GM12891 (cell line): ENCODE data around the gene OR1D5.

Experiments used
- DNase-seq: peaks from one replicate; pipeline ENCODE4 v3.0.0; 2011; ENCODE audit warnings: low spot score; ENCODE audit not compliant: insufficient read length
- FAIRE-seq: peaks from 2 replicates; lab custom pipeline; 2011; peaks lifted over from hg19 to GRCh38; lab: Jason Lieb, UNC
- PAX5 ChIP-seq: IDR thresholded peaks from 2 replicates; pipeline ENCODE4 v1.6.1; 2011; ENCODE audit warnings: low read length, moderate library complexity, mild to moderate bottlenecking; ENCODE audit not compliant: insufficient read depth, severe bottlenecking
- POLR2A ChIP-seq: IDR thresholded peaks from 2 replicates; pipeline ENCODE4 v1.6.1; 2011; ENCODE audit warnings: low read depth, low read length, control low read depth
- POLR2AphosphoS5 ChIP-seq: IDR thresholded peaks from 2 replicates; pipeline ENCODE4 v1.6.1; 2011; ENCODE audit warnings: low read depth, low read length, control low read depth
- POU2F2 ChIP-seq: IDR thresholded peaks from 2 replicates; pipeline ENCODE4 v1.6.1; 2011; ENCODE audit warnings: low read depth, mild to moderate bottlenecking, control low read depth, low read length, moderate library complexity
- SPI1 ChIP-seq: IDR thresholded peaks from 2 replicates; pipeline ENCODE4 v1.6.1; 2011; ENCODE audit warnings: low read depth, low read length, control low read depth
- TAF1 ChIP-seq: IDR thresholded peaks from 2 replicates; pipeline ENCODE4 v1.6.1; 2011; ENCODE audit warnings: low read depth, low read length, control low read depth

Gene OR1D5

GRCh38 chr17:3020381-3020780 is 43.0 kb downstream of the OR1D5 start:
- DNase-seq (no peak), FAIRE-seq (no peak)
- TF ChIP-seq POU2F2 (no peak), SPI1 (no peak), PAX5 (no peak), POLR2AphosphoS5 (no peak), TAF1 (no peak), POLR2A (no peak)

GRCh38 chr17:3019761-3020160 is 43.6 kb downstream of the OR1D5 start:
- DNase-seq (no peak), FAIRE-seq (no peak)
- TF ChIP-seq POLR2AphosphoS5 (no peak), PAX5 (no peak), TAF1 (no peak), SPI1 (no peak), POLR2A (no peak), POU2F2 (no peak)

GRCh38 chr17:3017936-3018335 is 45.5 kb downstream of the OR1D5 start:
- DNase-seq, result no peak
- no peak for FAIRE-seq
- TF ChIP-seq TAF1 (no peak), POLR2AphosphoS5 (no peak), POLR2A (no peak), PAX5 (no peak), POU2F2 (no peak), SPI1 (no peak)

GRCh38 chr17:3015890-3016289 is 47.5 kb downstream of the OR1D5 start:
- DNase-seq (no peak), FAIRE-seq (no peak)
- TF ChIP-seq POLR2A, result no peak
- no peak for TF ChIP-seq POU2F2
- no peak for TF ChIP-seq TAF1
- TF ChIP-seq PAX5, result no peak
- TF ChIP-seq POLR2AphosphoS5, result no peak
- no peak for TF ChIP-seq SPI1

GRCh38 chr17:3012926-3013581 is 50.4 kb downstream of the OR1D5 start:
- peak; percentile 81 for DNase-seq
- no peak for TF ChIP-seq POLR2A
- no peak for TF ChIP-seq POU2F2
- no peak for TF ChIP-seq POLR2AphosphoS5
- no peak for TF ChIP-seq TAF1
- TF ChIP-seq SPI1, result no peak
- TF ChIP-seq PAX5, result no peak
- FAIRE-seq, result peak; percentile 94
